Gastroesophageal sphincter (tissue), 3 donors: ENCODE data around the gene TGM3.

ENCODE experiments used
- EP300 ChIP-seq: sonication (generic); formaldehyde crosslinking; IDR thresholded peaks from one replicate; pipeline ENCODE4 v1.6.1; 2017; ENCODE audit warnings: antibody characterized with exemption, mild to moderate bottlenecking
- POLR2A ChIP-seq, 2 donors: fragments of 450-650 bp; IDR thresholded peaks; one replicate each; pipeline ENCODE4 v1.6.1; 2017; ENCODE audit warnings: antibody characterized with exemption in 2 of 2, mild to moderate bottlenecking in 2 of 2, moderate library complexity in 1 of 2
- TF ChIP-seq, protein P1 (sequence below), 4 experiments: fragments of 200-600 bp in 2 of 4; fragments of 450-650 bp in 2 of 4; sonication (generic) in 1 of 4; IDR thresholded peaks; one replicate each; pipeline ENCODE4 v1.5.1; 2017 to 2019; ENCODE audit warnings: antibody characterized with exemption in 4 of 4, mild to moderate bottlenecking in 2 of 4, moderate library complexity in 2 of 4

DNA sequence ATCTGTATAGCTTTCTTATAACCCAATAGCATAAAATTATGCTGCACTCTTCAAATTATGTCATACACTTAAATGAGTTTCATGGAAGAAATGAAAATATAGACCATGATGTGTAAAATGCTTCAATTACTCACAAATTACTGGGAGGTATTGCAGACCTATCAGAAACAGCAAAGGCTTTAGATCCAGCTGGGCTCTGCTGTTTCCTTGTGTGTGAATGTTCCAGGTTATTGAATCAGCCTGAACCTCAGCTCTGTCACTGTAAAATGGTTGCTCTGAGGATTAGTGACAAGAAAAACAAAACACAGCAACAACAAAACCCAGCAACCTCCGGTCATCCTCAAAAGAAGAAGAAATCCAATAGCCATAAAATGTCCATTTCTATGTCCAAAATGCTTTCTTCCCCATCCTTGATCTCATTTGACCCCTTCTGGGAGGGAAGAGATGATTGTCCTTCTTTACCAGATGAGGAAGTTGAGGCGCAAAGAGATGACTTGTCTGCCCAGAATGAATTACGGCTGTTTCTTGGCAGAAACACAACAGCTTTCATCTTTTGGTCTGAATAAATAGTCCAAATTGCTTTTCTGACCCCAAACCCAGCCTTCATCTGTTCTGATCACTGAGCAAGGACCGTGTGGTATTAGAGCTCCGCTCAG is 42.7 kb downstream of the TGM3 start:
- no peak for TF ChIP-seq EP300
- no peak for TF ChIP-seq POLR2A (IDR thresholded peaks at IDR 0.05)
- TF ChIP-seq, protein P1, sequence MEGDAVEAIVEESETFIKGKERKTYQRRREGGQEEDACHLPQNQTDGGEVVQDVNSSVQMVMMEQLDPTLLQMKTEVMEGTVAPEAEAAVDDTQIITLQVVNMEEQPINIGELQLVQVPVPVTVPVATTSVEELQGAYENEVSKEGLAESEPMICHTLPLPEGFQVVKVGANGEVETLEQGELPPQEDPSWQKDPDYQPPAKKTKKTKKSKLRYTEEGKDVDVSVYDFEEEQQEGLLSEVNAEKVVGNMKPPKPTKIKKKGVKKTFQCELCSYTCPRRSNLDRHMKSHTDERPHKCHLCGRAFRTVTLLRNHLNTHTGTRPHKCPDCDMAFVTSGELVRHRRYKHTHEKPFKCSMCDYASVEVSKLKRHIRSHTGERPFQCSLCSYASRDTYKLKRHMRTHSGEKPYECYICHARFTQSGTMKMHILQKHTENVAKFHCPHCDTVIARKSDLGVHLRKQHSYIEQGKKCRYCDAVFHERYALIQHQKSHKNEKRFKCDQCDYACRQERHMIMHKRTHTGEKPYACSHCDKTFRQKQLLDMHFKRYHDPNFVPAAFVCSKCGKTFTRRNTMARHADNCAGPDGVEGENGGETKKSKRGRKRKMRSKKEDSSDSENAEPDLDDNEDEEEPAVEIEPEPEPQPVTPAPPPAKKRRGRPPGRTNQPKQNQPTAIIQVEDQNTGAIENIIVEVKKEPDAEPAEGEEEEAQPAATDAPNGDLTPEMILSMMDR (IDR thresholded peaks at IDR 0.05), result no peak
